Astrocyte (in vitro differentiated cells and primary cell): Measurements from ENCODE around the gene OR1N2.

Experiments
- CTCF ChIP-seq: IDR thresholded peaks from 2 replicates; pipeline ENCODE4 v1.5.1; 2011; ENCODE audit warnings: low read depth, mild to moderate bottlenecking, inconsistent platforms, low read length, moderate library complexity; ENCODE audit not compliant: insufficient read depth
- EZH2 ChIP-seq: IDR thresholded peaks from 2 replicates; pipeline ENCODE4 v1.6.1; 2012; ENCODE audit warnings: mild to moderate bottlenecking, low read length, inconsistent platforms; ENCODE audit not compliant: insufficient read depth

GRCh38 chr9:122519376-122519775 lies 33.5 kb upstream of the OR1N2 start:
- TF ChIP-seq CTCF (no peak), EZH2 (no peak)
